ENCODE results near the gene ACTL10. TPM values are rescaled to one million over a fixed set of nuclear protein-coding genes. Genes with fewer than 3 reads are reported as not detected.

The ACTL10 gene
- total and polyA plus RNA-seq, 8 donors: 0.30 to 2.3 (median 0.56) TPM

DNA sequence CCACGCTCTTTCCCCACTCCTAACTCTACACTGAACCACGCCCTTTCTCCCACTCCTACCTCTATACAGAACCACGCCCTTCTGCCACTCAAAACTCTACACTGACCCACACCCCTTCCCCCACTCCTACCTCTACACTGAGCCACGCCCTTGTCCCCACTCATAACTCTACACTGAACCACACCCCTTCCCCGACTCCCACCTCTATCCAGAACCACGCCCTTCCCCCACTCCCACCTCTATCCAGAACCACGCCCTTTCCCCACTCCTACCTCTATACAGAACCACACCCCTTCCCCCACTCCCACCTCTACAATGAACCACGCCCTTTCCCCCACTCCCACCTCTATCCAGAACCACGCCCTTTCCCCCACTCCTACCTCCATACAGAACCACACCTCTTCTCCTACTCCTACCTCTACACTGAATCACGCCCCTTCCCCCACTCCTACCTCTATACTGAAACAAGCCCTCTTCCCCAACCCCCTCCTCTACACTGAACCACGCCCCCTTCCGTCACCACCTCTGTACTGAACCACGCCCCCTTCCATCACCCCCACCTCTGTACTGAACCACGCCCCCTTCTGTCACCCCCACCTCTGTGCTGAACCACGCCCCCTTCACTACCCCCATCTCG, 43.3 kb downstream of the ACTL10 start:
- Histone ChIP-seq H3K4me3 (no peak overlapping the region), H3K27me3 (no peaks in the 10 kb centered on the region), H3K36me3 (peaks cover 0 to 68% of the 10 kb centered on the region in 2 donors), H3K27ac (no peak overlapping the region), H3K9me3 (no peaks in the 10 kb centered on the region), H3K4me1 (no peaks in the 10 kb centered on the region)
- intact Hi-C loops (cut with DNase I): no loop called here
- DNase-seq (peak in 1 of 4 donors; percentile 66), ATAC-seq (peak; percentile 90)
- TF ChIP-seq, protein P1, sequence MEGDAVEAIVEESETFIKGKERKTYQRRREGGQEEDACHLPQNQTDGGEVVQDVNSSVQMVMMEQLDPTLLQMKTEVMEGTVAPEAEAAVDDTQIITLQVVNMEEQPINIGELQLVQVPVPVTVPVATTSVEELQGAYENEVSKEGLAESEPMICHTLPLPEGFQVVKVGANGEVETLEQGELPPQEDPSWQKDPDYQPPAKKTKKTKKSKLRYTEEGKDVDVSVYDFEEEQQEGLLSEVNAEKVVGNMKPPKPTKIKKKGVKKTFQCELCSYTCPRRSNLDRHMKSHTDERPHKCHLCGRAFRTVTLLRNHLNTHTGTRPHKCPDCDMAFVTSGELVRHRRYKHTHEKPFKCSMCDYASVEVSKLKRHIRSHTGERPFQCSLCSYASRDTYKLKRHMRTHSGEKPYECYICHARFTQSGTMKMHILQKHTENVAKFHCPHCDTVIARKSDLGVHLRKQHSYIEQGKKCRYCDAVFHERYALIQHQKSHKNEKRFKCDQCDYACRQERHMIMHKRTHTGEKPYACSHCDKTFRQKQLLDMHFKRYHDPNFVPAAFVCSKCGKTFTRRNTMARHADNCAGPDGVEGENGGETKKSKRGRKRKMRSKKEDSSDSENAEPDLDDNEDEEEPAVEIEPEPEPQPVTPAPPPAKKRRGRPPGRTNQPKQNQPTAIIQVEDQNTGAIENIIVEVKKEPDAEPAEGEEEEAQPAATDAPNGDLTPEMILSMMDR (IDR thresholded peaks at IDR 0.05): no peak

DNA sequence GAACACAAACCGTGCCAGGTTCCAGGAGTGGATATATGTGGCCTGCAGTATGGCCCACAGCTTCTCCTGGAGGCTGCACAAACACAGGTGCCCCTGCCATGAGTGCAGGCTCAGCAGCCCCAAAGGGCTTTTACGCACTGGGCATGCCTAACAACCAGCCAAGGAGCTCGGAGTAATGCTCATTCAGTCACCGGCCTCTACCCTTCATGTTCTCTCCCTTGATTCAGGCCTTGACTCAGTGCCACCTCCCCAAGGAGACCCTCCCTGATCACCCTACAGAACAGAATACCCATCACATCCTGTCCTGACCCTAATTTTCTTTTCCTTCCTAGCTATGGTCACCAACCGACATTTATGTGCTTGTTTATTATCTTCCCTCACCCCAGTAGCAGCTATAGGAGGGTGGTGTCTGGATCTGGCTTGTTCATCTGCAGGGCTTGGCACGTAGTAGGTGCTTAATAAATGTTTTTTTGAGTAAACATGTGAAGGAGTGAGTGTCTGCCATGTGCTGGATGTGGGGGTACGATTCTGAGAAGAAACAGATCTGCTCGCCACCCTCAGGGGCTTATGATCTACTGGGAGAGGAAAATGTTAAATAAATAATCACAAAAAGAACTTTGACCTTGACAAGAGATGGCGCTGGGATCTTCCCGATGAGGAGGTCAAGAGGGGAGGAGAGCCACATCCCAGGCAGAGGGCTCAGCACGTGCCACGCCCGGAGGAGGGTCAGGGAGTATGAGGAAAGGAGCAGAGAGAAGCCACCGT, 44.1 kb downstream of the ACTL10 start:
- intact Hi-C loops (cut with DNase I): no loop called here
- DNase-seq (no peak), ATAC-seq (no peak)
- Histone ChIP-seq H3K27ac (no peak overlapping the region), H3K4me3 (no peak overlapping the region), H3K36me3 (peaks cover 0 to 63% of the 10 kb centered on the region in 2 donors), H3K9me3 (no peaks in the 10 kb centered on the region), H3K4me1 (no peaks in the 10 kb centered on the region), H3K27me3 (no peaks in the 10 kb centered on the region)
- TF ChIP-seq, protein P1 (IDR thresholded peaks at IDR 0.05): no peak

DNA sequence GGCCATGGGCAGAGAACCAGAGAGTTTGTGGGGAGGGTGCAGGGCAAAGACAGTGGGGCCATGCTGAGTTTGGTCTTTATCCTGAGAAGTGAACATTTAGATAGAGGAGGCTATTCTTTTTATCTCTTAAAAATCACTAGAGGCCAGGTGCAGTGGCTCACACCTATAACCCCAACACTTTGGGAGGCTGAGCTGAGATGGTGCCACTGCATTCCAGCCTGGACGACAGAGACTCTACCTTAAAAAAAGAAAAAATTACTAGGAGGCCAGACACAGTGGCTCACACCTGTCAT, 44.6 kb downstream of the ACTL10 start:
- H3K27ac ChIP-seq: no peak overlapping the region
- ATAC-seq (no peak), DNase-seq (no peak)
- no peaks in the 10 kb centered on the region for H3K4me1 ChIP-seq
- peaks cover 0 to 58% of the 10 kb centered on the region in 2 donors for H3K36me3 ChIP-seq
- no peak overlapping the region for H3K4me3 ChIP-seq
- no peaks in the 10 kb centered on the region for H3K9me3 ChIP-seq
- intact Hi-C loops (cut with DNase I): no loop called here
- TF ChIP-seq, protein P1 (IDR thresholded peaks at IDR 0.05): no peak
- H3K27me3 ChIP-seq: no peaks in the 10 kb centered on the region

DNA sequence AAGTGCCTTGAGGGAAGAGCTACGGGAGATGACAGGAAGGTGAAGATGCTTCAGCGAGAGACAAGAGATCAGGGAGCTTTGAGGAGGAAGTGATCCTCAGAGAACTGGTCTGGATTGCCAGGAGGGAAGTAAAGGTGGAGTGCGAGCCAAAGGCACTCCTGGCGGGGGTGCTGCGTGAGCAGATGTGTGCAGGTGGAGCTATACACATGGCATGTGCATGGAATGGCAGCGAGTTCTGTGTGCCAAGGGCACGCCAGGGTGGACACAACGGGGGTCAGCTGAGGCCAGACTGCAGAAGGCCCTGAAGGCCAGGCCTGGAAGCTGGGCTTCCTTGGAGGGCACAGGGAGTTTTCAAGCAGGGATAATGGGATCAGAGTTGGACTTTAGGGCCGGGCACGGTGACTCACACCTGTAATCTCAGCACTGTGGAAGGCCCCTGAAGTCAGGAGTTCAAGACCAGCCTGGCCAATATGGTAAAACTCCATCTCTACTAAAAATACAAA, 47.2 kb downstream of the ACTL10 start:
- Histone ChIP-seq H3K4me1 (peaks cover 0 to 2% of the 10 kb centered on the region in 2 donors), H3K4me3 (no peak overlapping the region), H3K36me3 (peaks cover 0 to 40% of the 10 kb centered on the region in 2 donors), H3K9me3 (no peaks in the 10 kb centered on the region), H3K27ac (no peak overlapping the region), H3K27me3 (no peaks in the 10 kb centered on the region)
- TF ChIP-seq, protein P1 (IDR thresholded peaks at IDR 0.05): no peak
- ATAC-seq (no peak), DNase-seq (no peak)
- intact Hi-C loops (cut with DNase I): no loop called here

DNA sequence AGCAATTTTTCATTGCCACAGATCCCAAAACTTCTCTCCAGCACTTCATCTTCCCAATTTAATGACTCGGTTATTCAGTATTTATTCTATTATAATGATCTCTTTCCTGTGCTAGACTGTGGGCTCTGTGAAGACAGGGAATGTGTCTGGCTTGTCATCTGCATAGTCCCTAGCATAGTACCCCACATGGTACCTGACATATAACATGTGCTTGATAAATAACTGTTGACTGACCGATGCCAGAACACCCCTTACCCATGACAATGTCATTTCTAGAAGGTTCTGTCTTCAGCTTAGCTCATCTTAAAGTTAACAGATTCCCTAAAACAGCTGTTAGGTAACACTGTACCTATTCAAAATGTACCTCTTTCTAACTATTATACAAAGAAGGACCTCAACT, 49.8 kb downstream of the ACTL10 start:
- Histone ChIP-seq H3K4me1 (peaks cover 0 to 20% of the 10 kb centered on the region in 2 donors), H3K9me3 (no peaks in the 10 kb centered on the region), H3K27ac (no peak overlapping the region), H3K27me3 (no peaks in the 10 kb centered on the region), H3K36me3 (peaks cover 0 to 29% of the 10 kb centered on the region in 2 donors), H3K4me3 (no peak overlapping the region)
- TF ChIP-seq, protein P1 (IDR thresholded peaks at IDR 0.05): no peak
- intact Hi-C loops (cut with DNase I): no loop called here
- ATAC-seq (no peak), DNase-seq (no peak)

All from left lung (tissue), 10 donors.